HEK293T (cell line): Measurements from ENCODE around the gene CUBN.

Experiments
- CTCF ChIA-PET: fragments of 350-600 bp; formaldehyde crosslinking; extraction: SDS; loops from one replicate; lab custom pipeline; 2021; ENCODE audit warnings: antibody characterized with exemption, inconsistent platforms; lab: Yijun Ruan, JAX
- POLR2A ChIA-PET: fragments of 350-600 bp; formaldehyde crosslinking; extraction: SDS; loops from one replicate; lab custom pipeline; 2020; ENCODE audit warnings: antibody characterized with exemption, inconsistent platforms; lab: Yijun Ruan, JAX
- DNase-seq: peaks from one replicate; pipeline ENCODE4 v3.0.0; 2012; ENCODE audit warnings: mixed read lengths; ENCODE audit errors: extremely low spot score
- ARNT ChIP-seq: fragments of 450-650 bp; IDR thresholded peaks from 2 replicates; pipeline ENCODE4 v1.6.1; 2017; ENCODE audit warnings: mild to moderate bottlenecking
- BHLHE40 ChIP-seq: fragments of 450-650 bp; IDR thresholded peaks from 2 replicates; pipeline ENCODE4 v1.6.1; 2016; ENCODE audit warnings: mild to moderate bottlenecking, moderate library complexity, borderline replicate concordance
- CTBP1 ChIP-seq: fragments of 450-650 bp; IDR thresholded peaks from 2 replicates; pipeline ENCODE4 v1.6.1; 2016; ENCODE audit warnings: borderline replicate concordance
- ELF4 ChIP-seq: fragments of 450-650 bp; IDR thresholded peaks from 2 replicates; pipeline ENCODE4 v1.6.1; 2017; ENCODE audit warnings: antibody characterized with exemption
- FOXA1 ChIP-seq: fragments of 450-650 bp; IDR thresholded peaks from 2 replicates; pipeline ENCODE4 v1.6.1; 2016; ENCODE audit warnings: mild to moderate bottlenecking
- FOXK2 ChIP-seq: fragments of 450-650 bp; IDR thresholded peaks from 2 replicates; pipeline ENCODE4 v1.6.1; 2016; ENCODE audit warnings: mild to moderate bottlenecking
- FOXM1 ChIP-seq: fragments of 450-650 bp; IDR thresholded peaks from 2 replicates; pipeline ENCODE4 v1.6.1; 2017; ENCODE audit warnings: mild to moderate bottlenecking, borderline replicate concordance
- HDGF ChIP-seq: fragments of 450-650 bp; IDR thresholded peaks from 2 replicates; pipeline ENCODE4 v1.6.1; 2017; ENCODE audit warnings: antibody characterized with exemption, borderline replicate concordance
- L3MBTL2 ChIP-seq: fragments of 450-650 bp; conservative IDR thresholded peaks from 2 replicates; pipeline ENCODE4 v1.6.1; 2016; ENCODE audit warnings: mild to moderate bottlenecking
- LEF1 ChIP-seq: fragments of 450-650 bp; IDR thresholded peaks from 2 replicates; pipeline ENCODE4 v1.6.1; 2017; ENCODE audit warnings: mild to moderate bottlenecking, borderline replicate concordance
- NFRKB ChIP-seq: fragments of 450-650 bp; IDR thresholded peaks from 2 replicates; pipeline ENCODE4 v1.6.1; 2016; ENCODE audit warnings: mild to moderate bottlenecking, moderate library complexity
- PKNOX1 ChIP-seq: fragments of 450-650 bp; IDR thresholded peaks from 2 replicates; pipeline ENCODE4 v1.6.1; 2016
- SP1 ChIP-seq: fragments of 450-650 bp; IDR thresholded peaks from 2 replicates; pipeline ENCODE4 v1.6.1; 2017
- SUZ12 ChIP-seq: fragments of 450-650 bp; IDR thresholded peaks from 2 replicates; pipeline ENCODE4 v1.6.1; 2016; ENCODE audit warnings: mild to moderate bottlenecking
- TARDBP ChIP-seq: fragments of 450-650 bp; IDR thresholded peaks from 2 replicates; pipeline ENCODE4 v1.6.1; 2016
- ZNF384 ChIP-seq: fragments of 450-650 bp; IDR thresholded peaks from 2 replicates; pipeline ENCODE4 v1.6.1; 2016

CUBN gene

GRCh38 chr10:16916496-16916895 is 213.1 kb downstream of the CUBN start:
- DNase-seq = no peak
- POLR2A ChIA-PET = no interaction called here
- no peak for TF ChIP-seq HDGF
- TF ChIP-seq FOXK2 = no peak
- no peak for TF ChIP-seq ZNF384
- TF ChIP-seq ELF4 = no peak
- no peak for TF ChIP-seq CTBP1
- no peak for TF ChIP-seq BHLHE40
- TF ChIP-seq TARDBP = no peak
- TF ChIP-seq LEF1 = no peak
- TF ChIP-seq FOXM1 = no peak
- no peak for TF ChIP-seq ARNT
- no peak for TF ChIP-seq SP1
- no peak for TF ChIP-seq NFRKB
- TF ChIP-seq L3MBTL2 = no peak
- TF ChIP-seq PKNOX1 = no peak
- no peak for TF ChIP-seq FOXA1
- TF ChIP-seq SUZ12 = no peak
- CTCF ChIA-PET = no interaction called here

DNA sequence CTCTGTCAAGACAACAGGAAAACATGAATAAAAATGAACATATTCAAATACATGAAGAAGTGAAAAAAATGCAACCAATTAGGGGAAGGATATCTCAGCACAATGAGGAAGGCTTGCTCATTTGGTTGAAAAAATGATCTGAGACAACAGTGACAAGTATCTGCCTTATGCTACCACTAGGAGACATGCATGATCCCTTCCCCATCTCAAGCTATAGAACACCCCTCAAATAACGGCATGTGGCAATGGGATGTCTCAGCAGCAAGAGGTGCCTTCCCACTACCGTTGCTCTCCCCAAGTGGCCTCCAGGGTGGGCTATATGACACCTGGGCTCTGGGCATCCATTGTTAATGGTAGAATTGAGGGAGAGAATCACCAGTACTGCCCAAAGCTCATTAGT is 214.3 kb downstream of the CUBN start:
- POLR2A ChIA-PET = no interaction called here
- DNase-seq = no peak
- TF ChIP-seq FOXM1 = no peak
- TF ChIP-seq HDGF = no peak
- TF ChIP-seq LEF1 = no peak
- no peak for TF ChIP-seq NFRKB
- no peak for TF ChIP-seq BHLHE40
- TF ChIP-seq ARNT = no peak
- no peak for TF ChIP-seq PKNOX1
- TF ChIP-seq ZNF384 = no peak
- TF ChIP-seq SP1 = no peak
- TF ChIP-seq CTBP1 = no peak
- TF ChIP-seq TARDBP = no peak
- TF ChIP-seq ELF4 = no peak
- CTCF ChIA-PET = no interaction called here

- ChIA-PET POLR2A (no interaction called here), CTCF (no interaction called here)
- no peak for TF ChIP-seq HDGF
- TF ChIP-seq CTBP1 = no peak
- TF ChIP-seq ZNF384 = no peak
- no peak for TF ChIP-seq BHLHE40
- no peak for TF ChIP-seq FOXM1
- no peak for TF ChIP-seq FOXK2
- TF ChIP-seq ELF4 = no peak
- no peak for DNase-seq
These were observed 216.3 kb downstream of the CUBN start for GRCh38 chr10:16913266-16913665.

DNA sequence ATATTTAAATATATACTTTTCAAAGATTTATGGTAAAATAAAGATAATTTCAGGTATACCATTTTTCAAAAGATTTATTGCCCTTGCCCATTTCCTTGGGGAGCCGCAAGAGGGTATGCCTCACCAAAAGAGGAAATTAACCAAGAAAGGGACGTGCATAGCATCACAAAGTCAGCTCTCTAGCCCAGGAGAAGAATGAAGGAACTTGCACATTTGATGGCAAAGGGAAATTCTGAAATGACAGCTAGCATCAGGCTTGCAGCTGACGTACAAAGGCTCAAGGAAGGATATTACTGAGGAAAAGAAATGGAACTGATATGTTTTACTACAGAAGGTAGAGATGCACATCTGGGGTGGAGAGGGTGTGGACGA is 218.8 kb downstream of the CUBN start:
- POLR2A ChIA-PET = no interaction called here
- DNase-seq = no peak
- TF ChIP-seq FOXK2 (no peak), TARDBP (no peak), CTBP1 (no peak), L3MBTL2 (no peak), PKNOX1 (no peak), FOXA1 (no peak), SP1 (no peak), HDGF (no peak)
- CTCF ChIA-PET = no interaction called here

DNA sequence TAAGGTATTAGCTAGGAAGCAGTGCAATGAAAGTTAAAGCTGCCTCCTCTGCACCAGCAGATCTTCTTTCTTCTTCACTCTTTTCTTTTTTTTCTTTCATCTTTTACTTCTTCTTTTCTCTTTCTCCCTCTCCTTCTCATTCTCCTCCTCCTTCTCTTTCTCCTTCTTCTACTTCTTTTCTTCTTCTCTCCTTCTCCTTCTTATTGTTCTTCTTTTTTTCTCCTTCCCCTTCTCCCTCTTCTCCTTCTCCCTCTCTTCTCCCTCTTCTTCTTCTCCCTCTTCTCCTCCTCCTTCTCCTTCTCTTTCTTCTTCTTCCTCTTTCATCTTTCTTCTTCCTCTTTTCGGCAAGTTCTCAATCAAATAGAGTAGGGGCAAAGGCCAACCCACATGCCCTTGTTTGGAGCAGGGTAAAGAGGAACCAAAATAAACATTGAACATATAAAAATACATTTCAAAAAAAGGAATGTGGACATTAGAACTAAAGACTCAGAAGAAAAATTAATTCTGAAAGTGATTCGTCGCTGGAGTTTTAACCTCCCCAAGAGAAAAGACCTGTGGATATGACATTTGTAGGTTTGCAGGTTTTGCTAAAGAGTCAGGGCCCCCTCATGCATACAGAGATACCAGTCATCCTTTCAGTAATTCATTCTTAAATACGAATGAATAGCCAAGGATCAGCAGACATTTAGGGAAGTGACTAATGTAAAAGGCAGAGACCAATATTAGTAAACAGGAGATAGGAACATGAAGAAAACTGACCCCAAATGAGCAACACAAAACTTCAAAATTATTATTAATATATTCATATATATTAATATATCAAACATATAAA is 219.4 kb downstream of the CUBN start:
- TF ChIP-seq PKNOX1 = no peak
- ChIA-PET POLR2A (no interaction called here), CTCF (no interaction called here)
- DNase-seq = no peak

DNA sequence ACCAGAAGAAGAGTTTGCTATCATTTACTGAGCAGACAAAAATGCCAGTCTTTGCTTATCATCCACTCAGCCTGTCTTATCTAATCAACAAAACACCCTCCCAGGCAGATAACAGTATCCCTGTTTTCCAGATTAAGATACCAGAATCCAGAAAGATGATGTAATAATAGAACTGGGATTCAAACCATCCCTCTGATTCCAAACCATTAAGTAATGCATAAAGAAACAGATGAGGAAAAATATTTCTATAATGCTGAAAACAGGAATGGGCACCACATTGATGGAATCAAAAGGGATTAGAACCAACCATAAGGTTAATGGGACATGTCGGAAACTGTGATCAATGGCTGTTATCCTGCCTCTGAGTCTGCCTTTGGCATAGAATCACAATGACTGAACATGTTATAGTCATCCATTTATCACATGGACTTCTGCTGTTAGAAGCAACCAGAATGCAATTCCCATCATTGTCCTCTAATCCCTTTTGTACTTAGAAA is 220.3 kb downstream of the CUBN start:
- TF ChIP-seq LEF1 = no peak
- no peak for TF ChIP-seq SUZ12
- no peak for TF ChIP-seq HDGF
- TF ChIP-seq FOXK2 = no peak
- POLR2A ChIA-PET = no interaction called here
- CTCF ChIA-PET = no interaction called here
- DNase-seq = no peak
